IMR-90 (cell line): ENCODE data around the gene AKIRIN2.

Experiments
- CEBPB ChIP-seq: IDR thresholded peaks from 2 replicates; pipeline ENCODE4 v1.6.1; 2012; ENCODE audit warnings: low read depth, low read length, improper control_type of control experiment
- FOS ChIP-seq: fragments of 150-350 bp; IDR thresholded peaks from 2 replicates; pipeline ENCODE4 v1.6.1; 2016; ENCODE audit warnings: low read depth, low read length
- MAZ ChIP-seq: IDR thresholded peaks from 2 replicates; pipeline ENCODE4 v1.6.1; 2012; ENCODE audit warnings: low read depth, mild to moderate bottlenecking, low read length, improper control_type of control experiment, moderate library complexity, borderline replicate concordance
- MXI1 ChIP-seq: IDR thresholded peaks from 2 replicates; pipeline ENCODE4 v1.6.1; 2012; ENCODE audit warnings: low read depth, mild to moderate bottlenecking, low read length, moderate library complexity, borderline replicate concordance
- POLR2A ChIP-seq: IDR thresholded peaks from 2 replicates; pipeline ENCODE4 v1.6.1; 2012; ENCODE audit warnings: mild to moderate bottlenecking, low read depth, low read length
- RAD21 ChIP-seq: IDR thresholded peaks from 2 replicates; pipeline ENCODE4 v1.6.1; 2012; ENCODE audit warnings: low read length, improper control_type of control experiment
- RCOR1 ChIP-seq: IDR thresholded peaks from 2 replicates; pipeline ENCODE4 v1.6.1; 2012; ENCODE audit warnings: mild to moderate bottlenecking, low read length, improper control_type of control experiment; ENCODE audit not compliant: insufficient replicate concordance
- RFX5 ChIP-seq: IDR thresholded peaks from 2 replicates; pipeline ENCODE4 v1.8.0; 2012; ENCODE audit warnings: low read depth, mild to moderate bottlenecking, low read length, moderate library complexity
- TF ChIP-seq, protein P1 (sequence below): conservative IDR thresholded peaks from 2 replicates; pipeline ENCODE4 v1.5.1; 2012; ENCODE audit warnings: mild to moderate bottlenecking, low read depth, low read length, improper control_type of control experiment
- TF ChIP-seq, protein P2 (sequence below): fragments of 150-350 bp; IDR thresholded peaks from 2 replicates; pipeline ENCODE4 v1.6.1; 2016; ENCODE audit warnings: low read depth, mild to moderate bottlenecking, low read length, moderate library complexity, borderline replicate concordance
- TF ChIP-seq, protein P3 (sequence below): fragments of 150-350 bp; IDR thresholded peaks from 2 replicates; pipeline ENCODE4 v1.6.1; 2017; ENCODE audit warnings: mild to moderate bottlenecking, antibody characterized with exemption, low read length, low read depth

DNA sequence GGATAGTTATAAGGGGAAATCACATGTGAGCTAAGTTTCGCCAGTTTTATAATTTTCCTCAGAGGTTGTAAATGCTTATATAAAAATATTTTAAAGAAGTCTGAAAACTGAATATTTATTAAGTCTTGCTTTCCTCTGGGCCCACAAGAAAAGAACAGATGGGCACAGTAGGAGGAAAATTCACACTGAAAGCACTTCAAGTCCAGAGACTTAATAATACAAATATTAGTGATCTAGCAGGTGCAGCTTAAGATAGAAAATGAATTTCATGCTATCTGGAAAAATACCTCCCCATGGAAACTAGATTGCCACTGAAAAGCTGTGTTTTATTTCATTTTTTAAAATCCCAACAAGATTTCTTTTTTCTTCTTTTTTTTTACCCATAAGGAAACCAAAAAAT is 64.9 kb downstream of the AKIRIN2 start:
- TF ChIP-seq POLR2A, result no peak
- TF ChIP-seq, protein P1, sequence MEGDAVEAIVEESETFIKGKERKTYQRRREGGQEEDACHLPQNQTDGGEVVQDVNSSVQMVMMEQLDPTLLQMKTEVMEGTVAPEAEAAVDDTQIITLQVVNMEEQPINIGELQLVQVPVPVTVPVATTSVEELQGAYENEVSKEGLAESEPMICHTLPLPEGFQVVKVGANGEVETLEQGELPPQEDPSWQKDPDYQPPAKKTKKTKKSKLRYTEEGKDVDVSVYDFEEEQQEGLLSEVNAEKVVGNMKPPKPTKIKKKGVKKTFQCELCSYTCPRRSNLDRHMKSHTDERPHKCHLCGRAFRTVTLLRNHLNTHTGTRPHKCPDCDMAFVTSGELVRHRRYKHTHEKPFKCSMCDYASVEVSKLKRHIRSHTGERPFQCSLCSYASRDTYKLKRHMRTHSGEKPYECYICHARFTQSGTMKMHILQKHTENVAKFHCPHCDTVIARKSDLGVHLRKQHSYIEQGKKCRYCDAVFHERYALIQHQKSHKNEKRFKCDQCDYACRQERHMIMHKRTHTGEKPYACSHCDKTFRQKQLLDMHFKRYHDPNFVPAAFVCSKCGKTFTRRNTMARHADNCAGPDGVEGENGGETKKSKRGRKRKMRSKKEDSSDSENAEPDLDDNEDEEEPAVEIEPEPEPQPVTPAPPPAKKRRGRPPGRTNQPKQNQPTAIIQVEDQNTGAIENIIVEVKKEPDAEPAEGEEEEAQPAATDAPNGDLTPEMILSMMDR, result no peak
- TF ChIP-seq RAD21, result no peak
- no peak for TF ChIP-seq RFX5
- no peak for TF ChIP-seq CEBPB
- TF ChIP-seq, protein P2, sequence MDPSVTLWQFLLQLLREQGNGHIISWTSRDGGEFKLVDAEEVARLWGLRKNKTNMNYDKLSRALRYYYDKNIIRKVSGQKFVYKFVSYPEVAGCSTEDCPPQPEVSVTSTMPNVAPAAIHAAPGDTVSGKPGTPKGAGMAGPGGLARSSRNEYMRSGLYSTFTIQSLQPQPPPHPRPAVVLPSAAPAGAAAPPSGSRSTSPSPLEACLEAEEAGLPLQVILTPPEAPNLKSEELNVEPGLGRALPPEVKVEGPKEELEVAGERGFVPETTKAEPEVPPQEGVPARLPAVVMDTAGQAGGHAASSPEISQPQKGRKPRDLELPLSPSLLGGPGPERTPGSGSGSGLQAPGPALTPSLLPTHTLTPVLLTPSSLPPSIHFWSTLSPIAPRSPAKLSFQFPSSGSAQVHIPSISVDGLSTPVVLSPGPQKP, result no peak
- no peak for TF ChIP-seq MAZ
- TF ChIP-seq, protein P3, sequence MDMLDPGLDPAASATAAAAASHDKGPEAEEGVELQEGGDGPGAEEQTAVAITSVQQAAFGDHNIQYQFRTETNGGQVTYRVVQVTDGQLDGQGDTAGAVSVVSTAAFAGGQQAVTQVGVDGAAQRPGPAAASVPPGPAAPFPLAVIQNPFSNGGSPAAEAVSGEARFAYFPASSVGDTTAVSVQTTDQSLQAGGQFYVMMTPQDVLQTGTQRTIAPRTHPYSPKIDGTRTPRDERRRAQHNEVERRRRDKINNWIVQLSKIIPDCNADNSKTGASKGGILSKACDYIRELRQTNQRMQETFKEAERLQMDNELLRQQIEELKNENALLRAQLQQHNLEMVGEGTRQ, result no peak
- no peak for TF ChIP-seq MXI1
- no peak for TF ChIP-seq FOS
- no peak for TF ChIP-seq RCOR1
